HEK293 (cell line): Measurements from ENCODE around the gene GPHN.

ENCODE experiments used
- KLF1 ChIP-seq: fragments of 450-650 bp; formaldehyde crosslinking; IDR thresholded peaks from 2 replicates; pipeline ENCODE4 v1.5.1; 2016; ENCODE audit warnings: missing biosample characterization, missing genetic modification characterization
- ZNF175 ChIP-seq: fragments of 450-650 bp; formaldehyde crosslinking; IDR thresholded peaks from 2 replicates; pipeline ENCODE4 v1.5.1; 2016; ENCODE audit warnings: missing biosample characterization, missing genetic modification characterization
- ZNF549 ChIP-seq: fragments of 450-650 bp; IDR thresholded peaks from 2 replicates; pipeline ENCODE4 v1.5.1; 2018; ENCODE audit warnings: missing biosample characterization, missing genetic modification characterization, mild to moderate bottlenecking, inconsistent platforms, moderate library complexity
- ZNF768 ChIP-seq: fragments of 450-650 bp; formaldehyde crosslinking; IDR thresholded peaks from 2 replicates; pipeline ENCODE4 v1.5.1; 2018; ENCODE audit warnings: missing biosample characterization, mild to moderate bottlenecking, missing genetic modification characterization
- TF ChIP-seq, protein P1 (sequence below): fragments of 450-650 bp; formaldehyde crosslinking; IDR thresholded peaks from 2 replicates; pipeline ENCODE4 v1.5.1; 2016; ENCODE audit warnings: missing biosample characterization, missing genetic modification characterization
- TF ChIP-seq, protein P2 (sequence below): fragments of 450-650 bp; formaldehyde crosslinking; IDR thresholded peaks from 2 replicates; pipeline ENCODE4 v1.5.1; 2016; ENCODE audit warnings: missing biosample characterization, missing genetic modification characterization
- TF ChIP-seq, protein P3 (sequence below): fragments of 450-650 bp; formaldehyde crosslinking; IDR thresholded peaks from 2 replicates; pipeline ENCODE4 v1.5.1; 2016; ENCODE audit warnings: missing biosample characterization, missing genetic modification characterization

DNA sequence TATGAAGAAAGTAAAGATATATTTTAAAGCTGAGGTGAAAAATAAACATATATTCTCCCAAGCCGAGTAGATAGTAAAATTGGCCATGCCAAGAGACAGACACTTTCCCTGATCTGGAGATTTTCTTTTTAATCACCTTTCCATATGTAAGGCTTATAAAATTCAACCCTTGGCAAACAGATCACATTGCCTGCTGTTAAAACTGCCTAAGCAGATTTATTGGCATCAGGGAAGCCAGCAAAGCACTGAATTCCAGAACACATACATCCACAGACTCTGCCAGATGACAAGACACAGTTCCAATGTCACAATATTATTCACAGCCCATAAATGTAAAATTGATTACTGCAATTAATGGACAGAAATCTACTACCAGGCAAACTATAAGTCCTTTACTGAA lies 603.1 kb downstream of the GPHN start:
- TF ChIP-seq, protein P1, sequence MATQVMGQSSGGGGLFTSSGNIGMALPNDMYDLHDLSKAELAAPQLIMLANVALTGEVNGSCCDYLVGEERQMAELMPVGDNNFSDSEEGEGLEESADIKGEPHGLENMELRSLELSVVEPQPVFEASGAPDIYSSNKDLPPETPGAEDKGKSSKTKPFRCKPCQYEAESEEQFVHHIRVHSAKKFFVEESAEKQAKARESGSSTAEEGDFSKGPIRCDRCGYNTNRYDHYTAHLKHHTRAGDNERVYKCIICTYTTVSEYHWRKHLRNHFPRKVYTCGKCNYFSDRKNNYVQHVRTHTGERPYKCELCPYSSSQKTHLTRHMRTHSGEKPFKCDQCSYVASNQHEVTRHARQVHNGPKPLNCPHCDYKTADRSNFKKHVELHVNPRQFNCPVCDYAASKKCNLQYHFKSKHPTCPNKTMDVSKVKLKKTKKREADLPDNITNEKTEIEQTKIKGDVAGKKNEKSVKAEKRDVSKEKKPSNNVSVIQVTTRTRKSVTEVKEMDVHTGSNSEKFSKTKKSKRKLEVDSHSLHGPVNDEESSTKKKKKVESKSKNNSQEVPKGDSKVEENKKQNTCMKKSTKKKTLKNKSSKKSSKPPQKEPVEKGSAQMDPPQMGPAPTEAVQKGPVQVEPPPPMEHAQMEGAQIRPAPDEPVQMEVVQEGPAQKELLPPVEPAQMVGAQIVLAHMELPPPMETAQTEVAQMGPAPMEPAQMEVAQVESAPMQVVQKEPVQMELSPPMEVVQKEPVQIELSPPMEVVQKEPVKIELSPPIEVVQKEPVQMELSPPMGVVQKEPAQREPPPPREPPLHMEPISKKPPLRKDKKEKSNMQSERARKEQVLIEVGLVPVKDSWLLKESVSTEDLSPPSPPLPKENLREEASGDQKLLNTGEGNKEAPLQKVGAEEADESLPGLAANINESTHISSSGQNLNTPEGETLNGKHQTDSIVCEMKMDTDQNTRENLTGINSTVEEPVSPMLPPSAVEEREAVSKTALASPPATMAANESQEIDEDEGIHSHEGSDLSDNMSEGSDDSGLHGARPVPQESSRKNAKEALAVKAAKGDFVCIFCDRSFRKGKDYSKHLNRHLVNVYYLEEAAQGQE: no peak
- TF ChIP-seq ZNF768 (tag by site-specific recombination) (no peak), ZNF549 (tag by site-specific recombination) (no peak), KLF1 (tag by site-specific recombination) (no peak), ZNF175 (tag by site-specific recombination) (no peak)
- TF ChIP-seq, protein P2, sequence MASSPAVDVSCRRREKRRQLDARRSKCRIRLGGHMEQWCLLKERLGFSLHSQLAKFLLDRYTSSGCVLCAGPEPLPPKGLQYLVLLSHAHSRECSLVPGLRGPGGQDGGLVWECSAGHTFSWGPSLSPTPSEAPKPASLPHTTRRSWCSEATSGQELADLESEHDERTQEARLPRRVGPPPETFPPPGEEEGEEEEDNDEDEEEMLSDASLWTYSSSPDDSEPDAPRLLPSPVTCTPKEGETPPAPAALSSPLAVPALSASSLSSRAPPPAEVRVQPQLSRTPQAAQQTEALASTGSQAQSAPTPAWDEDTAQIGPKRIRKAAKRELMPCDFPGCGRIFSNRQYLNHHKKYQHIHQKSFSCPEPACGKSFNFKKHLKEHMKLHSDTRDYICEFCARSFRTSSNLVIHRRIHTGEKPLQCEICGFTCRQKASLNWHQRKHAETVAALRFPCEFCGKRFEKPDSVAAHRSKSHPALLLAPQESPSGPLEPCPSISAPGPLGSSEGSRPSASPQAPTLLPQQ: no peak
- TF ChIP-seq, protein P3, sequence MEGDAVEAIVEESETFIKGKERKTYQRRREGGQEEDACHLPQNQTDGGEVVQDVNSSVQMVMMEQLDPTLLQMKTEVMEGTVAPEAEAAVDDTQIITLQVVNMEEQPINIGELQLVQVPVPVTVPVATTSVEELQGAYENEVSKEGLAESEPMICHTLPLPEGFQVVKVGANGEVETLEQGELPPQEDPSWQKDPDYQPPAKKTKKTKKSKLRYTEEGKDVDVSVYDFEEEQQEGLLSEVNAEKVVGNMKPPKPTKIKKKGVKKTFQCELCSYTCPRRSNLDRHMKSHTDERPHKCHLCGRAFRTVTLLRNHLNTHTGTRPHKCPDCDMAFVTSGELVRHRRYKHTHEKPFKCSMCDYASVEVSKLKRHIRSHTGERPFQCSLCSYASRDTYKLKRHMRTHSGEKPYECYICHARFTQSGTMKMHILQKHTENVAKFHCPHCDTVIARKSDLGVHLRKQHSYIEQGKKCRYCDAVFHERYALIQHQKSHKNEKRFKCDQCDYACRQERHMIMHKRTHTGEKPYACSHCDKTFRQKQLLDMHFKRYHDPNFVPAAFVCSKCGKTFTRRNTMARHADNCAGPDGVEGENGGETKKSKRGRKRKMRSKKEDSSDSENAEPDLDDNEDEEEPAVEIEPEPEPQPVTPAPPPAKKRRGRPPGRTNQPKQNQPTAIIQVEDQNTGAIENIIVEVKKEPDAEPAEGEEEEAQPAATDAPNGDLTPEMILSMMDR (tag by site-specific recombination): no peak
